ELF-1 (cell line): ENCODE results near the gene FGL2.
A peak's percentile ranks its signal among the peaks of the same experiment; 100 is the strongest.
"Not testable (repeated sequence)": the region's sequence is repeated elsewhere in the genome, so short reads cannot be mapped to it uniquely, and the experiment has no call there.

Experiments used
- DNase-seq: peaks from one replicate; pipeline ENCODE4 v3.0.0-alpha.2; 2016; ENCODE audit warnings: low read depth, low spot score

The FGL2 gene

GRCh38 chr7:77199013-77199966 lies at the start of gene FGL2:
FGL2 (minus strand) TSS chr7:77199819; CDS start chr7:77199793, 26 bp downstream.
- peak; percentile 21 for DNase-seq

GRCh38 chr7:77248154-77248553 lies 48.5 kb upstream of the FGL2 start:
- DNase-seq: no peak

- DNase-seq: peak; percentile 23
Measured at GRCh38 chr7:77247206-77247850, 47.7 kb upstream of the FGL2 start.

GRCh38 chr7:77246026-77246640 lies 46.5 kb upstream of the FGL2 start:
- DNase-seq: no peak

GRCh38 chr7:77245015-77245755 lies 45.6 kb upstream of the FGL2 start:
- DNase-seq: no peak

- DNase-seq: no peak
Measured at GRCh38 chr7:77244222-77244934, 44.8 kb upstream of the FGL2 start.

GRCh38 chr7:77242554-77242953 lies 42.9 kb upstream of the FGL2 start:
- no peak for DNase-seq

GRCh38 chr7:77242068-77242467 lies 42.4 kb upstream of the FGL2 start:
- DNase-seq: no peak

GRCh38 chr7:77239471-77239870 lies 39.9 kb upstream of the FGL2 start:
- no peak for DNase-seq

- no peak for DNase-seq
Measured at GRCh38 chr7:77238703-77239136, 39.1 kb upstream of the FGL2 start.

- no peak for DNase-seq
Measured at GRCh38 chr7:77235276-77235675, 35.7 kb upstream of the FGL2 start.

- no peak for DNase-seq
Measured at GRCh38 chr7:77232467-77232866, 32.8 kb upstream of the FGL2 start.

GRCh38 chr7:77228795-77229194 lies 29.2 kb upstream of the FGL2 start:
- DNase-seq: not testable (repeated sequence)

GRCh38 chr7:77226357-77226839 lies 26.8 kb upstream of the FGL2 start:
- no peak for DNase-seq

- DNase-seq: no peak
Measured at GRCh38 chr7:77223261-77223660, 23.6 kb upstream of the FGL2 start.

- no peak for DNase-seq
Measured at GRCh38 chr7:77222819-77223218, 23.2 kb upstream of the FGL2 start.

GRCh38 chr7:77222065-77222464 lies 22.4 kb upstream of the FGL2 start:
- DNase-seq: no peak

- peak; percentile 12 for DNase-seq
Measured at GRCh38 chr7:77219701-77220331, 20.2 kb upstream of the FGL2 start.

- no peak for DNase-seq
Measured at GRCh38 chr7:77217474-77218185, 18.0 kb upstream of the FGL2 start.
